GM19372 (cell line): ENCODE data around the gene RAD54L.
"Not testable (repeated sequence)": the region's sequence is repeated elsewhere in the genome, so short reads cannot be mapped to it uniquely, and the experiment has no call there.

Experiments used
- ATAC-seq: cut with Tn5 transposase; IDR thresholded peaks from one replicate; pipeline ENCODE4 v1.9.1; 2021; ENCODE audit warnings: mild to moderate bottlenecking, low read depth, moderate library complexity; ENCODE audit not compliant: unreplicated experiment

The RAD54L gene

GRCh38 chr1:46238865-46239264 is 8.7 kb upstream of the RAD54L start:
- not testable (repeated sequence) for ATAC-seq

DNA sequence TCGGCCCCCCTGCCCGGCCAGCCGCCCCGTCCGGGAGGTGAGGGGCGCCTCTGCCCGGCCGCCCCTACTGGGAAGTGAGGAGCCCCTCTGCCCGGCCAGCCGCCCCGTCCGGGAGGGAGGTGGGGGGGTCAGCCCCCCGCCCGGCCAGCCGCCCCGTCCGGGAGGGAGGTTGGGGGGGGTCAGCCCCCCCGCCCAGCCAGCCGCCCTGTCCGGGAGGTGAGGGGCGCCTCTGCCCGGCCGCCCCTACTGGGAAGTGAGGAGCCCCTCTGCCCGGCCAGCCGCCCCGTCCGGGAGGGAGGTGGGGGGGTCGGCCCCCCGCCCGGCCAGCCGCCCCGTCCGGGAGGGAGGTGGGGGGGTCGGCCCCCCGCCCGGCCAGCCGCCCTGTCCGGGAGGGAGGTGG is 5.8 kb upstream of the RAD54L start:
- not testable (repeated sequence) for ATAC-seq

GRCh38 chr1:46242918-46243317 is 4.6 kb upstream of the RAD54L start:
- ATAC-seq = no peak

DNA sequence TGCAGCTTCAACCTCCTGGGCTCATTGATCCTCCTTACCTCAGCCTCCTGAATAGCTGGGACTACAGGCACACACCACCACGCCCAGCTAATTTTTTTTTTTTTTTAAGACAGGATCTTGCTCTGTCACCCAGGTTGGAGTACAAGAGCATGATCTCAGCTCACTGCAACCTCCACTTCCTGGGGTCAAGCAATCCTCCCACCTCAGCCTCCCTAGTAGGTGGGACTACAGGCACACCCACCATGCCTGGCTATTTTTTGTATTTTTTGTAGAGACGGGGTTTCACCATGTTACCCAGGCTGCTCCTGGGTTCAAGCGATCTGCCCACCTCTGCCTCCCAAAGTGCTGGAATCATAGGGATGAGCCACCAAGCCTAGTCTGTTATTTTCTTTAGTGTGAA is 3.7 kb upstream of the RAD54L start:
- not testable (repeated sequence) for ATAC-seq

GRCh38 chr1:46244656-46245371 is 2.7 kb upstream of the RAD54L start:
- no peak for ATAC-seq

- not testable (repeated sequence) for ATAC-seq
Measured at GRCh38 chr1:46246136-46246535, 1.4 kb upstream of the RAD54L start.

DNA sequence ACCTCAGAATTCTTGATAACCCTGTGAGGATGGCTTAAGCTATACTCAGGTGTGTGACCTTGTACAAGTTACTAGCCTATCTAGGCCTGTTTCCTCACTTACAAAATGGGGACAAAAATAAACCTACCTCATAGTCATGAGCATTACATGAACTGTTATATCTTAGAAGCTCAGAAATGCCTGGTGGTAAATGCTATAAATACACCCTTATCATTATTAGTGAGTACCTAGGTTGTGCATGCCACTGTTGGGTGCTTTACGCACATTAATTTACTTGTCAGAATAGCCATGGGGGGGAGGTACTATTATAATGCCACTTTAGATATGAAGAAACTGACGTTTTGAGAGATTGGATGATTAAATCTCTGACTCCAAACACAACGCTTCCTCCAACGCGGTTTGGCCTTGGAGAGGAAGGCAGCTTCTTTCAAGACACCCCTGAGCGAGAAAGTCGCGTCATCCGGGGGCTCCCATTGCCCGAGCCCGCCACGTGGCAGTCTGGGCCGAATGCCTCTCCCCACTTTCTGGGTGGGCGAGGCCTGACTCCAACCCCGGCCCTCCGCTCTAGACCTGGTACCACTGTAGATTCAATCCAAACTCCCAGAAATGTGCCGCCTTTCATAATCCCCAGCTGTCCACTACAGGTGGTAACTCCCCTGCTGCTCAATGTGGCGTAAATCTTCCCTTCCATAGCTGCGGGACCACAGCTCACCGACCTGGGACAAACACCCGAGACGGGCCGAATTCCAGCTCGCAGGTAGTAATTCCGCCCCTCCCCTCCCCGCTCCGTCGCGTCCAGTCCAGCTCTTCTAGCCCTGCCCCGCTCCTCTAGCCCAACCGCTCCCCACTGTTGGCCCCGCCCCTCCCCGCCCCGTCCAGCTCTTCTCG is 771 bp upstream of the RAD54L start:
- peak; percentile 55 for ATAC-seq

GRCh38 chr1:46248122-46248920 is 758 bp downstream of the RAD54L start:
- no peak for ATAC-seq

DNA sequence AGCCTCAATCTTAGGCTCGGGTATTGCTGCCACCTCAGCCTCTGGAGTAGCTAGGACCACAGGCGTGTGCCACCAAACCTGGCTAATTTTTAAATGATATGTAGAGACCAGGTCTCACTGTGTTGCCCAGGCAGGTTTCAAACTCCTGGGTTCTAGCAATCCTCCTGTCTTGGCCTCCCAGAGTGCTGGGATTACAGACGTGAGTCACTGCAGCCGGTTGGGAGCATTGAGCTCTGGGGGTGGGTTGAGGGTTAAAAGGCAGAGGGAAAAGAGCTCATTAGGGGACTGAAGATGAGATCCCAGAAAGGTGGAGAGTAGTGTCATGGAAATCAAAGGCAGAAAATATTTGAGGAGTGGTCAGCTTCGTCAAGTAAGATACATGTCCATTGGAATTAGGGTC is 7.1 kb downstream of the RAD54L start:
- no peak for ATAC-seq

- no peak for ATAC-seq
Measured at GRCh38 chr1:46256523-46256922, 9.0 kb downstream of the RAD54L start.

DNA sequence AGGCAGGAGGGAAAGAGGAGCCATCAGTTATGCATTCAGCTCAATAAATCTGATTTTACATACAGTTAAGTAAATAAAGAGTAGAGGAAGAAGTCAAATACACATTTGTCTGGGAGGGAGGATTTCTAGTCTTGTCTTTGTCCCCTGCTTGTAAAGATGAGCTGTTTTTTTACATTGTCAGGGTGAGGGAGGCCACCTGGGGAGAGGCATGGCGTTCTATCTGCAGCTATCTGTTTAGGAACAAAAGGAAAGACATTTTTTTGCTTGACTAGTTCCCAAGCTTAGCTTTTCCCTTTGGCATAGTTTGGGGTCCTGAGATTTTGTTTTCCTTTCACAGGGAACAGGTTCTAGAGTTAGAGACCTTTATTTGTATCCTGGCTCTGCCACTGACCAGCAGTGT is 14.9 kb downstream of the RAD54L start:
- ATAC-seq = no peak

DNA sequence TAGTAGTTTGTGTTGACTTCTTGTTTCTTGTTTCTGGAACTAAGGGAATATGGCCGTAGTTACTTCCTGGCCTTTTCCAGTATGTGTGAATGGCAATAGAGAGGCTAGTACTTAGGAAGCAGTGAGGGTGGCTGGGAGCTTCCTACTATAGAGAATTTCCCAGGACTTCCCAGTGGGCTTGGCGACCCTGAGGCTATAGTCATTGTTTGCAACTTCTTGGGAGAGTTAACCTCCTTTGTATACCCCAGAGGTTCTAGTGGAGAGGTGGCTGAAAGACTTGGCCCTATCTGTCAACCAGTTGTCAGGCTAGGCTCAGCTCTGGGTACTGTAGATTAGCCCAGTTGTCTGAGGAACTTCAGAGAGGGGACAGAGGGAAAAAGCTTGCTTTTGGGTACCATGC is 15.6 kb downstream of the RAD54L start:
- ATAC-seq = no peak

- no peak for ATAC-seq
Measured at GRCh38 chr1:46268578-46268977, 21.0 kb downstream of the RAD54L start.

DNA sequence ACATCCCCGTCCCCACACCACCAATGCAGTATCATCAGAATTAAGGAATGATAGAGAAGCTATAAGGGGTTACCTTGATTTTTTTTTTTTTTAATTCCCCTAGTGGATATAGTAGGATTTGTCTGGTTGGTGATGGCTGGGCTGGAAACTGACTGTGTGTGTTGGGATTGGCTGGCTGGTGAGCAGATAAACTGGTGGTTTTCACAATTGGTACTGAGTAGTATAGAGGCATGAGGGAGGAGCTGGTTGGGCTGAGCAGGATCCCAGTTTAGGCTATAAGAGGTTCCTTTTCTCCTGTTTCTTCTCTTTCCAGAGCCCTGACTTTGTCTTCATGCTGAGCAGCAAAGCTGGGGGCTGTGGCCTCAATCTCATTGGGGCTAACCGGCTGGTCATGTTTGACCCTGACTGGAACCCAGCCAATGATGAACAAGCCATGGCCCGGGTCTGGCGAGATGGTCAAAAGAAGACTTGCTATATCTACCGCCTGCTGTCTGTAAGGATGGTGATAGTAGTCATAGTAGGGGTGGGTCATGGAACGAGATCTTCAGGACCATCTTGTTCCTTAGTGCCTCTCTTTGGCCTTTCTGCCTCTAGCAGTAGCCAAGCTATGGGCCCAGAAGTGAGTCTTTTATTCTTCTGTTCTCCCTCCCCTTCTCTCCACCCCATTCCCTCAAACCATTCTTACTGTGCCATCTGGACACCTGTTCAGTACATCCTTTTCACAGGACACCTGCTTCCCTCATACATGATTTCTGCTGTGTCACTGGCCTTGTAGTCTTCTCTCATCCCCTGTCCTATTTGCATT is 26.9 kb downstream of the RAD54L start:
- no peak for ATAC-seq

- ATAC-seq = no peak
Measured at GRCh38 chr1:46275030-46275337, 27.4 kb downstream of the RAD54L start.

DNA sequence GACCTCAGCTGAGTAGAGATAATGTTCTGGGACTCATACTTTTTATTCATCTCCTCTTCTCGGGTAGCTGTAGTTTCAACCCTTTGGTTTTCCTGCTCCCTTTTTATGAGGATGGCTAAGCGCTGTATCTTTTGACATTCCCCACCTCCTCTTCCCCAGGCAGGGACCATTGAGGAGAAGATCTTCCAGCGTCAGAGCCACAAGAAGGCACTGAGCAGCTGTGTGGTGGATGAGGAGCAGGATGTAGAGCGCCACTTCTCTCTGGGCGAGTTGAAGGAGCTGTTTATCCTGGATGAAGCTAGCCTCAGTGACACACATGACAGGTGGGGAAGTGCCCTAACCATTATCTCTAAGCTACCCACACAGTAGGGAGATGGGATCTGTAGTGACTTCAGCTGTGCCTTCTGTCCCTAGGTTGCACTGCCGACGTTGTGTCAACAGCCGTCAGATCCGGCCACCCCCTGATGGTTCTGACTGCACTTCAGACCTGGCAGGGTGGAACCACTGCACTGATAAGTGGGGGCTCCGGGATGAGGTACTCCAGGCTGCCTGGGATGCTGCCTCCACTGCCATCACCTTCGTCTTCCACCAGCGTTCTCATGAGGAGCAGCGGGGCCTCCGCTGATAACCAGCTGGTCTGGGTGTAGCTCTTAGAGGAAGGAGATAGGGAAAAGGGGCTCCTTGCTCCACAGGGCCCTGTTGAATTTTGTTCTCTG is 30.3 kb downstream of the RAD54L start:
- ATAC-seq = no peak

GRCh38 chr1:46278807-46279206 is 31.2 kb downstream of the RAD54L start:
- ATAC-seq = no peak

DNA sequence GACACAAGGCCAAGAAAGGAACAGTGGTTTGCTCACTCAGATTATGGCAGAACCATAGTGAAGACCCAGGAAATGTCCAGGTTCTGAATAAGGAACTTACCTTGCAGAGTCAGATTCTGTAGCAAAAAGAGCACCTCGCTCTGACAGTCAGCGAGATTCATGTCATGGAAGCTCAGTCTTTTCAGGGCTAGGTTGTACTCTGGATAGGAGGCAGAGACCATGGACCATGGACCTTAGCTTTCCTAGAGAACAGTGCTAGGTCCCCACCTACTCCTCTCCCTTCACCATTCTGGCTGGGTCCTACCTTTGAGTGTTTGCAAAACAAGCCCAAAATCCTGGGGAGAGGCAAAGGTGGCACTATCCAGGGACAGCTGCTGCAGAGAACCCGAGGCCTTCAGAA is 32.5 kb downstream of the RAD54L start:
- ATAC-seq = no peak

GRCh38 chr1:46281021-46281420 is 33.5 kb downstream of the RAD54L start:
- ATAC-seq = no peak

GRCh38 chr1:46284058-46284457 is 36.5 kb downstream of the RAD54L start:
- no peak for ATAC-seq
